ENCODE results near the gene SLC9A7.

SLC9A7 gene

DNA sequence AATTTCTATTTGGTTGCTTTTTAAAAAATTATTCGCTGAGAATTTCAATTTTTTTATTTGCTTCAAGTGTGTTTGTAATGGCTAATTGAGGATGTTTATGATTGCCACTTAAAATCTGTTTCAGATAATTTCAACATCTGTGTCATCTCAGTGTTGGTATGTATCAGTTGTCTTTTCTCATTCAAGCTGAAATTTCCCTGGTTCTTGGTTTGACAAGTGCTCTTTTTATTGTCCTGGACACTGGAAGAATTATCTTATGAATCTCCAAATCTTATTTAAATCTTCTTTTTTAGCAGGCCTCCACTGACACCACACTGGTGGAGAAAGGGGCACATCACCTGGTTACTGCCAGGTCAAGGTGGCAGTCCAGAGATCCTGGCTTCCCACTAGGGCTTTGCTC is 163.8 kb downstream of the SLC9A7 start:
- Histone ChIP-seq H3K9me3 (ENCODE audit: low read length) (no peaks in the 10 kb centered on the region), H3K4me3 (ENCODE audit: low read length) (no peak overlapping the region), H3K4me1 (ENCODE audit: insufficient read depth, low read length) (no peaks in the 10 kb centered on the region), H3K27me3 (ENCODE audit: insufficient read depth, low read length) (peaks cover under 1% of the 10 kb centered on the region), H3K36me3 (ENCODE audit: insufficient read depth, low read length) (no peaks in the 10 kb centered on the region), H2AFZ (ENCODE audit: low read depth, low read length) (no peak overlapping the region)

DNA sequence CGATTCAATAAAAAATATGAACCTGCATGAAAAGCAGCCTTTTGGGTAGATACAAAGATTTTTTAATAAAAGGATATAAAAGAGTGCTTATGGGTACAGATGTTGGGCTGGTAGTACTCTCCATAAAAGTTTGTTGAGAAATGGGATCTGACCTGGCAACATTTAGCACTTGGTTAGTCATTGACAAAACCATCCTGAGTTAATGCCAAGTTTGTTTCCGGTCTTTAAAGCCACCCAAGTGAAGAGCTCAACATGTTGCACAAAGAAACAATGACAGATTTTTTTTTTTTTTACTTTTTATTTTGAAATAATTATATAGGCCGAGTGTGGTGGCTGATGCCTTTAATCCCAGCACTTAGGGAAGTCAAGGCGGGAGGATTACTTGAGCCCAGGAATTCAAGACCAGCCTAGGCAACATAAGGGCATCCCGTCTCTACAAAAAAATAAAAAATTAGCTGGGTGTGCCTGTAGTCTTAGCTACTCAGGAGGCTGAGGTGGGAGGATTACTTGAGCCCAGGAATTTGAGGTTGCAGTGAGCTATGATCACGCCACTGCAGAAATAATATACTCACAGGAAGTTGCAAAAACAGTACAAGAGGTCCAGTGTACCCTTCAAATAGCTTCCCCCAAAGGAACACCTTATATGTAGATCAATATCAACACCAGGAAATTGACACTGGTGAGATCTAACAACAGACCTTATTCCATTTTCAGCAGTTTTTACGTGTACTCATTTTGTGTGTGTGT is 168.8 kb downstream of the SLC9A7 start:
- Histone ChIP-seq H3K9me3 (ENCODE audit: low read length) (no peaks in the 10 kb centered on the region), H3K36me3 (ENCODE audit: insufficient read depth, low read length) (no peaks in the 10 kb centered on the region), H3K4me1 (ENCODE audit: insufficient read depth, low read length) (peaks cover 17% of the 10 kb centered on the region), H2AFZ (ENCODE audit: low read depth, low read length) (no peak overlapping the region), H3K4me3 (ENCODE audit: low read length) (no peak overlapping the region), H3K27me3 (ENCODE audit: insufficient read depth, low read length) (no peaks in the 10 kb centered on the region)

DNA sequence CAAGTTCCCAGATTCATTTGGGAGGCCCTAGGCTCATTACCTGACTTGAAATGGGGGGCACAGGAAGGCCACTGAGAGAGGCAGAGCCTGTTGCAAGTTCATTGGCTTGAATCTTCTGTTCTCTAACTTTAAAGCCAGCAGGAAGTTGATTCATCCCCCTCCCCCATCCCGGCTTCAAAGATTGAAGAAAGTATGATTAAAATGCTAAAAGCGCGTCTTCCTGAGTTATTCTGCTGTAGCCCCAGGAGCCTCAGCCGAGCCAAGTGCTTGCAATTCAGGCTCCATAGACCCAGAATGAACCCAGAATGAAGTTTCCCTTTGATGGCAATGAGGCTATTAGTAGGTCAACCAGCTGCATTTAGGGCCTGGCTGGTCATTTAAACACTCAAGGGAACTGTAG is 170.7 kb downstream of the SLC9A7 start:
- Histone ChIP-seq H3K9me3 (ENCODE audit: low read length) (no peaks in the 10 kb centered on the region), H3K4me3 (ENCODE audit: low read length) (no peak overlapping the region), H3K27me3 (ENCODE audit: insufficient read depth, low read length) (no peaks in the 10 kb centered on the region), H3K36me3 (ENCODE audit: insufficient read depth, low read length) (no peaks in the 10 kb centered on the region), H3K4me1 (ENCODE audit: insufficient read depth, low read length) (peaks cover 24% of the 10 kb centered on the region), H2AFZ (ENCODE audit: low read depth, low read length) (no peak overlapping the region)

DNA sequence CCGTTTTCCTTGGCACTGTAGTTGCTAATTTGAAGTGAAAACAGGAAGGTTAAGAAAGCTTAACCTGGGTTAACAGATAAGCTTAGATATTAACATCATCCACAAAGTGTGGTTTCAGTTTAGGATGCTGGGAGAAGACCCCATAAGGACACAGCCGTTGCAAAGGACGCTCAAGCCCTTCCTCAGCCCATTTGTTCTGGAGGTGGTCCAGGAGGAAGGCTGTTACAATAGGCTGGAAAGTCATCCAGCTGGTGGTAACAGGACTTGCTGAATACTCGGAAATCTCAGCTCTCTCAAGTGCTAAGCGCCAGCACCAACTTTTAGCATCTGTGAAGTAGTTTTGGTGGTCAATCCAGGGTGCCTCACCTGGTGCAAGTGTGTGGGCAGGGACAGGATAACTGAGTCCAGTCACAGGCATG is 171.2 kb downstream of the SLC9A7 start:
- Histone ChIP-seq H3K4me1 (ENCODE audit: insufficient read depth, low read length) (peaks cover 29% of the 10 kb centered on the region), H3K4me3 (ENCODE audit: low read length) (no peak overlapping the region), H2AFZ (ENCODE audit: low read depth, low read length) (no peak overlapping the region)

DNA sequence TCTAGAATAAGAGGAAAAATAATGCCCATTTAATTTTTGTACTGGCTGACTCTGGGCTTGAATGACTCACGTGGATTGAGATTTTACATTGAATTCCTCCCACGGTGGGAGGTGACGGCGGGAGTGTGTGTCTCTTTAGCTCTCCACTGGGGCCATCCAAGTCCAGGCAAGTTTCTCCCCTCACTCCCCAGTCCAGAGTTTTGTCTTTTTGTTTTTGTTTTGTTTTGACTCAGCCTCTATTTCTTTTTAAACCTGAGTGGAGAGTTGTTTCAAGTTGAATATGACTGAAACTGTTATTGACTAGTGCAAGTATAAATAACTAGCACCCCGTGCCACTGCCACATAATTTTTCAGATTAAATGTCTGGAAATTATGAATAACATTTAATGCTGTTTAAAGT is 171.8 kb downstream of the SLC9A7 start:
- H3K9me3 ChIP-seq (ENCODE audit: low read length) = no peaks in the 10 kb centered on the region
- H3K4me3 ChIP-seq (ENCODE audit: low read length) = no peak overlapping the region
- H3K36me3 ChIP-seq (ENCODE audit: insufficient read depth, low read length) = no peaks in the 10 kb centered on the region
- no peak overlapping the region for H2AFZ ChIP-seq (ENCODE audit: low read depth, low read length)
- peaks cover 35% of the 10 kb centered on the region for H3K4me1 ChIP-seq (ENCODE audit: insufficient read depth, low read length)
- no peaks in the 10 kb centered on the region for H3K27me3 ChIP-seq (ENCODE audit: insufficient read depth, low read length)

More for the DNA sequence above, 171.2 kb downstream of the SLC9A7 start:
- Histone ChIP-seq H3K36me3 (ENCODE audit: insufficient read depth, low read length) (no peaks in the 10 kb centered on the region), H3K9me3 (ENCODE audit: low read length) (no peaks in the 10 kb centered on the region), H3K27me3 (ENCODE audit: insufficient read depth, low read length) (no peaks in the 10 kb centered on the region)

DNA sequence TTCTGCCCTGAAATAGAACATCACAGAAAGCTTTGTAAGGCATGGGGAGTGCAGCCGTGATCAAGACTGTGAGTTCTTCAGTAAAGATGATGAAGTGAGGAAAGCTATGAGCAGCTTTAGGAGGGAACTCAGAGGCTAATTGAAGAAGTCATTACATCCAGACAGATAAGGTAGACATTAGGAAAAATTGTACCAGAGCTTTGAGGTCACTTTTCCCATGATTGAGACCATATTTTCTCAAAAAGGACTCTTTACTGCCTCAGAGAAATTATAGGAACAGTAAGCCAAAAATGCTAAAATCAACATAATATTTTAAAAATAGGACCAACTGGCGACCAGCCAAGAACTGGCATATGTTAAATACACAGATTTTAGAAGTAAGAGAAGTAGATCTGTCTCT is 174.2 kb downstream of the SLC9A7 start:
- H2AFZ ChIP-seq (ENCODE audit: low read depth, low read length) = no peak overlapping the region
- H3K4me3 ChIP-seq (ENCODE audit: low read length) = no peak overlapping the region
- H3K9me3 ChIP-seq (ENCODE audit: low read length) = no peaks in the 10 kb centered on the region
- H3K27me3 ChIP-seq (ENCODE audit: insufficient read depth, low read length) = no peaks in the 10 kb centered on the region
- no peaks in the 10 kb centered on the region for H3K36me3 ChIP-seq (ENCODE audit: insufficient read depth, low read length)
- peaks cover 35% of the 10 kb centered on the region for H3K4me1 ChIP-seq (ENCODE audit: insufficient read depth, low read length)

DNA sequence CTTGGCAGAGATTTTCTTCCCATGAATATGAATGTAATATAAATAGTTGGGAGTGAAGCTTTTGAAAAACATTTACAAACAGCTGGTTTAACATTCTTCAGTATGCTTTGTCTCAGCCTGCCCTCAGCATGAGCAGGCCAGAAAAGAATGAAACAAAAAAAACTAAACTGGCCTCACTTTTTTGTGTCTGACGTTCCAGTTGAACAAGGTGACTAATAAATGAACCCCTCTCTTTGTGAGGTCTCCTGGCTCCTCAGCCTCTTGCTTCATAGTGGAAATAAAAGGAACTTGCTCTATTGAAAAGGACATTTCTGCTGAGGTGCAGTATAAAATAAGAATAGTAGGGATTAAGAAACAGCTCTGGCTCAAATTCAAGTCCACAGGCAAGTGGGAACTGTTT is 176.0 kb downstream of the SLC9A7 start:
- no peaks in the 10 kb centered on the region for H3K27me3 ChIP-seq (ENCODE audit: insufficient read depth, low read length)
- H3K36me3 ChIP-seq (ENCODE audit: insufficient read depth, low read length) = no peaks in the 10 kb centered on the region
- no peak overlapping the region for H3K4me3 ChIP-seq (ENCODE audit: low read length)
- peaks cover 28% of the 10 kb centered on the region for H3K4me1 ChIP-seq (ENCODE audit: insufficient read depth, low read length)
- H2AFZ ChIP-seq (ENCODE audit: low read depth, low read length) = no peak overlapping the region
- no peaks in the 10 kb centered on the region for H3K9me3 ChIP-seq (ENCODE audit: low read length)

DNA sequence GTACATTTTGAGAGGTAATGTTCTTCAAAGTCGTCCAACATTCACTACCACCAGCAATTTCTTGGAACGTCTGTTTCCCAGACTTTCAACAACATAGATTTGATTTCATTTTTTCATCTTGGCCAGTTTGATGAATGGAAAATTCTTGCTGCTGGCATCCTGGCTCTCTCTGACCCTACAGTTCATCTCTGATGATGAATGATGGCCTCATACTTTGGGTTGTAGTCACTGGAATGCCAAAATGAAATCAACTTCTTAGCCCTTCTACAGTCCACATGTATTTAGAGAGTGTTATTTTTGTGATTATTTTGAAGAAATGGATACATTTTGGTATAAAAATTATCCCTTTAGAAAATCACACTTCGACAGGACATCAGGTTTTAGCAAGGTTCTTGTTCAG is 176.6 kb downstream of the SLC9A7 start:
- H3K9me3 ChIP-seq (ENCODE audit: low read length) = no peaks in the 10 kb centered on the region
- H2AFZ ChIP-seq (ENCODE audit: low read depth, low read length) = no peak overlapping the region
- H3K4me3 ChIP-seq (ENCODE audit: low read length) = no peak overlapping the region
- no peaks in the 10 kb centered on the region for H3K36me3 ChIP-seq (ENCODE audit: insufficient read depth, low read length)
- peaks cover 21% of the 10 kb centered on the region for H3K4me1 ChIP-seq (ENCODE audit: insufficient read depth, low read length)
- H3K27me3 ChIP-seq (ENCODE audit: insufficient read depth, low read length) = no peaks in the 10 kb centered on the region

DNA sequence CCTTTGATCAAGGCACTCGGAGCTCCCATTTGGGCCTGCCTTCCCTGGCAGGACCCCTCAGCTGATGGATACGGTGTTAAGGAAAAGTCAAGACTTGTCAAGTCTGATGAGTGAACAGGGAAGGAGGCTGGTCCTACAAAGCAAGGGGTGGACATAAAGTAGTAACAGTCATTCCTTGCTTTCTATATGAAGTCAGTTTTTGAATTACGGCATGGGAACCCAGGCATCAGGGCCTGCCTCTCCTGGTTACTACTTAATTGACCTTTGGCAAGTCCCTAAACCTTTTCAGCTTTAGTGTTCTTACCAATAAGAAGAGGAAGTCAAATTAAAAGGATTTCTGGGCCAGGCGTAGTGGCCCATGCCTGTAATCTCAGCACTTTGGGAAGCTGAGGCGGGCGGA is 178.3 kb downstream of the SLC9A7 start:
- Histone ChIP-seq H3K36me3 (ENCODE audit: insufficient read depth, low read length) (no peaks in the 10 kb centered on the region), H3K9me3 (ENCODE audit: low read length) (no peaks in the 10 kb centered on the region), H2AFZ (ENCODE audit: low read depth, low read length) (no peak overlapping the region), H3K4me3 (ENCODE audit: low read length) (no peak overlapping the region), H3K27me3 (ENCODE audit: insufficient read depth, low read length) (no peaks in the 10 kb centered on the region), H3K4me1 (ENCODE audit: insufficient read depth, low read length) (peaks cover 26% of the 10 kb centered on the region)

DNA sequence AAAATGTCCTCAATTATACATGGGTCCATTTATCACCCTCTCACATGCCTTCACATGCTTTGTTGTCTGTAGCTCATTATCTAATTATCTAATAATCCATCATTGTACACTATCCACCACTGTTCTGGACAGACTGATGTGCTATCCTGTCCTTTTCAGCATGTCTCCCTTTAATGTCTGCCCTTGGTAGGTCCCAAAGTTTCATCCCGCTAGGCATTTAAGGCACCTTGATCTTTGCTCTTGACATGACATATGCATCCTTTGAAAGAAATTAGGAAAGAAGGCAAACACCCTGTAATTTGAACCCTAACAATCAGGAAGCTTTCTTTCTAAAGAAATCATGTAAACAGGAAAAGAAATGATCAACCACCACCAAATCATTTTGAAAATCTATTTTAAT is 179.7 kb downstream of the SLC9A7 start:
- H3K36me3 ChIP-seq (ENCODE audit: insufficient read depth, low read length) = no peaks in the 10 kb centered on the region
- H2AFZ ChIP-seq (ENCODE audit: low read depth, low read length) = no peak overlapping the region
- no peak overlapping the region for H3K4me3 ChIP-seq (ENCODE audit: low read length)

DNA sequence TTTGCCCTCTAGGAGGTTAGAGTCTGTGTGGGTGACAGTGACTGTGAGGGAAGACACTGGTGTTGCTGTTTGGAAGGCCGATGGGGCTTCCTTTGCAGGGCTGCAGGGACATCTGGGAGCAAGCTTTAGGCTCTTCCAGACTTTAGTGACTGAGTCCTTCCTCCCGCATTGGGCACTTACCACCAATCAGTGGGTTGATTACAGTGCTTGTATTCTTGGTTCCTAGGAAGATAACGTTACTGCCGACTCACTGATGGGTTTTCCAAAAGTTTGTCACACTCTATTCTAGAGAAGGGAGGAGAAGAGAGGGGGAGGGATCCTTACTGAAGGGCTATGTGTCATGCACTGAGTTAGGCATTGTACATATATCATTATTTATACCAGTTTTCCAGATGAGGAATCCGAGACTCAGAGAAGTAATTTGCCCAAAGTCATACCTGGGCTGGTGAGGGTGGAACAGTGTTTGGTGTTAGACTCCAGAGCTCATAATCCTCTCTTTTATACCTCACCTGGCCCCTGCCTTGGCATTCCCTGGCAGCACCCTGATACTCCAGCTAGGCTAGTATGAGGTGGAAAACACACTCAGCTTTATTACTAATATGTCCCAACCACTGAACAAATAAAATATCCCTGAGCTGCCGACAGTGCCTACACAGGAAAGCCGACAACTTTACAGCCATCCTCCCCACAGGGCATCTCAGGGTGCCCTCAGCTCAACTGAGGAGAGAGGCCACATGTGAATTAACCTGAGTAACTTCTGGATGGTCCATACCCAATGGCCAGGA is 181.5 kb downstream of the SLC9A7 start:
- Histone ChIP-seq H2AFZ (ENCODE audit: low read depth, low read length) (no peak overlapping the region), H3K4me3 (ENCODE audit: low read length) (no peak overlapping the region), H3K4me1 (ENCODE audit: insufficient read depth, low read length) (peaks cover 16% of the 10 kb centered on the region), H3K9me3 (ENCODE audit: low read length) (no peaks in the 10 kb centered on the region), H3K27me3 (ENCODE audit: insufficient read depth, low read length) (peaks cover 4% of the 10 kb centered on the region), H3K36me3 (ENCODE audit: insufficient read depth, low read length) (no peaks in the 10 kb centered on the region)

More for the DNA sequence above, 179.7 kb downstream of the SLC9A7 start:
- Histone ChIP-seq H3K9me3 (ENCODE audit: low read length) (no peaks in the 10 kb centered on the region), H3K4me1 (ENCODE audit: insufficient read depth, low read length) (peaks cover 32% of the 10 kb centered on the region), H3K27me3 (ENCODE audit: insufficient read depth, low read length) (peaks cover 4% of the 10 kb centered on the region)

DNA sequence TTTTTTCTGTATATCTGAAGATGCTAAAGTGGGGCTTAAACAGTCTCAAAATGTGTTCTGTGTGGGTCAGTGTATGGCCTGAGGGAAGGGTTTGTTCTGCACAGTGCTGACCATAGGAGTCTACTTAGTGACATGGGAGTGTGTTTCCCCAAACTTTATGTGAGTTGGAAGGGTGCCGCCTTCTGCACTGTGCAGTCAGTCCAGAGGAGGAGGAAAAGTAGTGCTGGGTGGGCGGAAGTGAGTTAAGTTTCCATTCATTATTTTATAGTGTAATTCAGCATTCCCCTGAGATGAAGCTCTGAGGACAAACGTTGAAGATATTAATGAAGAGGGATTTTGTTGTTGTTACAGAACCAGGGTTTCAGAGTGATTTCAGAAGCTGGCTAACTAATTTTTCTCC is 182.5 kb downstream of the SLC9A7 start:
- no peak overlapping the region for H2AFZ ChIP-seq (ENCODE audit: low read depth, low read length)
- no peaks in the 10 kb centered on the region for H3K9me3 ChIP-seq (ENCODE audit: low read length)
- H3K4me3 ChIP-seq (ENCODE audit: low read length) = peak overlapping the region; percentile 54
- H3K36me3 ChIP-seq (ENCODE audit: insufficient read depth, low read length) = no peaks in the 10 kb centered on the region
- H3K4me1 ChIP-seq (ENCODE audit: insufficient read depth, low read length) = peaks cover 13% of the 10 kb centered on the region
- H3K27me3 ChIP-seq (ENCODE audit: insufficient read depth, low read length) = peaks cover 6% of the 10 kb centered on the region

DNA sequence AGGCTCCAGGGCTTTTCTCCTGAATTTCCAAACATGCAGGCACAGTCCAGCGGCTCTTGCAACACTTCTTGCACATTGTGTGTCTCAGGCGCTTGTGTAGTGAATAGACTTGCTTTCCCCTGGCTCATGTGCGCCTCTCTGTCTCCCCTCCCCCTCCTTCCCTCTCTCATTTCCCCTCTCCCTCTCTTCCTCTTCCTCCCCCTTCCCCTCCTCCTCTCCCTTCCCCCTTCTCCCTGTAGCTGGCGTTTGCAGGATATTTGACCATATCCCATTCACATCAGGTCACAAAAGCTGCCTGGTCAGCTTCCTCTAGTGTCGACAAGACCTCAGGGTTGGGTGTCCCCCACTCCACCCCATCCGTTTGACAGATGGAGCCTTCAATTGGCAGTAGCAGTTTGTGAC is 182.9 kb downstream of the SLC9A7 start:
- Histone ChIP-seq H3K36me3 (ENCODE audit: insufficient read depth, low read length) (no peaks in the 10 kb centered on the region), H3K4me3 (ENCODE audit: low read length) (peak overlapping the region; percentile 54), H2AFZ (ENCODE audit: low read depth, low read length) (peak overlapping the region; percentile 5), H3K9me3 (ENCODE audit: low read length) (no peaks in the 10 kb centered on the region), H3K27me3 (ENCODE audit: insufficient read depth, low read length) (peaks cover 6% of the 10 kb centered on the region), H3K4me1 (ENCODE audit: insufficient read depth, low read length) (peaks cover 13% of the 10 kb centered on the region)

Measured in neuron (in vitro differentiated cells).